Thyroid gland (tissue), 4 donors: ENCODE results near the gene CCDC7. TPM values are rescaled to one million over a fixed set of nuclear protein-coding genes. Genes with fewer than 3 reads are reported as not detected.

ENCODE experiments used
- DNase-seq, 2 donors: peaks; one replicate each; pipeline ENCODE4 v3.0.0-alpha.2; 2019
- H3K27ac ChIP-seq, 3 donors: fragments of 200-600 bp; sonication (generic); 1 replicate in 2 of 3; 2 replicates in 1 of 3; pipeline ENCODE4 v1.5.1; 2016 to 2019; ENCODE audit warnings: mild to moderate bottlenecking in 1 of 3, moderate library complexity in 1 of 3
- H3K27me3 ChIP-seq: fragments of 200-600 bp; sonication (generic); one replicate; pipeline ENCODE4 v1.5.1; 2019
- H3K36me3 ChIP-seq, 2 donors: fragments of 200-600 bp; sonication (generic); one replicate each; pipeline ENCODE4 v1.5.1; 2016 to 2019
- H3K4me1 ChIP-seq, 2 donors: fragments of 200-600 bp; sonication (generic); one replicate each; pipeline ENCODE4 v1.5.1; 2017 to 2019
- H3K4me3 ChIP-seq, 3 donors: fragments of 200-600 bp; sonication (generic); replicated peaks in 1 of 3; 1 replicate in 2 of 3; 2 replicates in 1 of 3; pipeline ENCODE4 v1.5.1; 2016; ENCODE audit warnings: mild to moderate bottlenecking in 1 of 3
- H3K9me3 ChIP-seq: fragments of 200-600 bp; sonication (generic); one replicate; pipeline ENCODE4 v1.5.1; 2017
- CTCF ChIP-seq, 6 experiments: fragments of 200-600 bp in 3 of 6; fragments of 450-650 bp in 3 of 6; sonication (generic) in 3 of 6; IDR thresholded peaks; one replicate each; pipeline ENCODE4 v1.5.1; 2016 to 2019; ENCODE audit warnings: antibody characterized with exemption in 6 of 6, mild to moderate bottlenecking in 2 of 6, inconsistent platforms in 1 of 6, moderate library complexity in 1 of 6
- POLR2A ChIP-seq, 2 donors: fragments of 450-650 bp; IDR thresholded peaks; one replicate each; pipeline ENCODE4 v1.6.1; 2017; ENCODE audit warnings: antibody characterized with exemption in 2 of 2, mild to moderate bottlenecking in 2 of 2, moderate library complexity in 1 of 2
- WGBS, 2 donors: methylation state at CpG; one replicate each; pipeline ENCODE4 v1.1.5; 2017; 5-methylcytosine and 5-hydroxymethylcytosine counted together
- intact Hi-C: fragments of 100-400 bp; cut with DNase I; formaldehyde crosslinking; loops from one replicate; pipeline ENCODE4 v1.15.1; 2023
- total RNA-seq, 4 donors: library from RNA; depleted of rRNA; stranded (reverse); fragments of >200 nt; gene quantifications; one replicate each; pipeline ENCODE4 v1.2.3, GENCODE V29; 2016

Gene CCDC7
- total RNA-seq, 4 donors from 2014 or later = 41.2 to 69.0 (median 55.2) TPM

GRCh38 chr10:32851301-32851700 lies 405.4 kb downstream of the CCDC7 start:
- no peaks in the 10 kb centered on the region for H3K9me3 ChIP-seq
- no peak overlapping the region for H3K4me3 ChIP-seq
- H3K27me3 ChIP-seq = no peaks in the 10 kb centered on the region
- no peak overlapping the region for H3K27ac ChIP-seq
- WGBS, 2 donors = 0 to 2% methylated on average over 1 of the region's 1 CpG
- no peaks in the 10 kb centered on the region for H3K36me3 ChIP-seq
- intact Hi-C loops = no loop called here
- H3K4me1 ChIP-seq = no peaks in the 10 kb centered on the region
- TF ChIP-seq POLR2A (IDR thresholded peaks at IDR 0.05) = no peak
- no peak for TF ChIP-seq CTCF (IDR thresholded peaks at IDR 0.05)
- no peak for DNase-seq

GRCh38 chr10:32854435-32854834 lies 408.5 kb downstream of the CCDC7 start:
- 93 to 95% methylated on average over 2 of the region's 2 CpGs for WGBS, 2 donors
- Histone ChIP-seq H3K9me3 (no peaks in the 10 kb centered on the region), H3K4me1 (no peaks in the 10 kb centered on the region), H3K27ac (no peak overlapping the region), H3K36me3 (no peaks in the 10 kb centered on the region), H3K4me3 (no peak overlapping the region), H3K27me3 (no peaks in the 10 kb centered on the region)
- intact Hi-C loops = no loop called here
- DNase-seq = no peak
- TF ChIP-seq CTCF (IDR thresholded peaks at IDR 0.05) = no peak
- no peak for TF ChIP-seq POLR2A (IDR thresholded peaks at IDR 0.05)

GRCh38 chr10:32865170-32865569 lies 419.2 kb downstream of the CCDC7 start:
- intact Hi-C loops = no loop called here

GRCh38 chr10:32877915-32878314 lies 432.0 kb downstream of the CCDC7 start:
- TF ChIP-seq CTCF (IDR thresholded peaks at IDR 0.05) (no peak), POLR2A (IDR thresholded peaks at IDR 0.05) (no peak)
- Histone ChIP-seq H3K27ac (no peak overlapping the region), H3K27me3 (no peaks in the 10 kb centered on the region), H3K9me3 (no peaks in the 10 kb centered on the region), H3K4me1 (no peaks in the 10 kb centered on the region), H3K4me3 (no peak overlapping the region), H3K36me3 (no peaks in the 10 kb centered on the region)
- no peak for DNase-seq
- intact Hi-C loops = no loop called here

More at GRCh38 chr10:32865170-32865569, 419.2 kb downstream of the CCDC7 start:
- 94 to 97% methylated on average over 1 of the region's 1 CpG for WGBS, 2 donors
- Histone ChIP-seq H3K27ac (no peak overlapping the region), H3K4me1 (no peaks in the 10 kb centered on the region), H3K36me3 (no peaks in the 10 kb centered on the region), H3K4me3 (no peak overlapping the region), H3K27me3 (no peaks in the 10 kb centered on the region), H3K9me3 (no peaks in the 10 kb centered on the region)
- TF ChIP-seq POLR2A (IDR thresholded peaks at IDR 0.05) (no peak), CTCF (IDR thresholded peaks at IDR 0.05) (no peak)
- no peak for DNase-seq

- Histone ChIP-seq H3K27me3 (no peaks in the 10 kb centered on the region), H3K4me1 (no peaks in the 10 kb centered on the region), H3K4me3 (no peak overlapping the region), H3K9me3 (no peaks in the 10 kb centered on the region), H3K36me3 (no peaks in the 10 kb centered on the region), H3K27ac (no peak overlapping the region)
- intact Hi-C loops = no loop called here
- DNase-seq = no peak
- no peak for TF ChIP-seq CTCF (IDR thresholded peaks at IDR 0.05)
Measured at GRCh38 chr10:32878646-32879045, 432.7 kb downstream of the CCDC7 start.
